ENCODE results near the gene TUSC2.

TUSC2 gene

GRCh38 chr3:50338965-50339364 lies 10.9 kb upstream of the TUSC2 start:
- H3K36me3 ChIP-seq (ENCODE audit: low read length), result no peaks in the 10 kb centered on the region
- no peaks in the 10 kb centered on the region; the same call in 1 of the 2 replicates for H4K20me1 ChIP-seq (ENCODE audit: low read depth, low read length)
- no peak for TF ChIP-seq CTCF (IDR thresholded peaks at IDR 0.05; ENCODE audit: insufficient read depth, low read length, poor library complexity, severe bottlenecking)
- no peak for TF ChIP-seq EZH2phosphoT487 (conservative IDR thresholded peaks at IDR 0.05; ENCODE audit: low read length)
- H3F3A ChIP-seq (ENCODE audit: insufficient read depth), result peaks cover 12% of the 10 kb centered on the region; the same call in 1 of the 2 replicates
- H3K4me3 ChIP-seq (ENCODE audit: insufficient read depth, low read length, poor library complexity, severe bottlenecking), result no peak overlapping the region
- H3K9me2 ChIP-seq (replicated peaks; ENCODE audit: insufficient read depth, low read length), result no peaks in the 10 kb centered on the region
- H2AFZ ChIP-seq (ENCODE audit: low read depth, low read length, severe bottlenecking), result no peak overlapping the region
- no peaks in the 10 kb centered on the region for H3K27me3 ChIP-seq (ENCODE audit: low read length)
- no peaks in the 10 kb centered on the region for H3K9me3 ChIP-seq (ENCODE audit: insufficient read depth, low read length)
- peak overlapping the region; percentile 81 for H3K4me2 ChIP-seq (ENCODE audit: low read depth, low read length, poor library complexity, severe bottlenecking)
- peaks cover 32% of the 10 kb centered on the region for H3K79me2 ChIP-seq (ENCODE audit: insufficient read depth, low read length)
- no peak overlapping the region for H3K27ac ChIP-seq (ENCODE audit: low read depth, low read length)
- peak overlapping the region; percentile 88; the same call in 1 of the 2 replicates for H3K9ac ChIP-seq (ENCODE audit: low read length)

GRCh38 chr3:50337175-50337861 lies 9.3 kb upstream of the TUSC2 start:
- Histone ChIP-seq H3K36me3 (ENCODE audit: low read length) (no peaks in the 10 kb centered on the region), H3K9me3 (ENCODE audit: insufficient read depth, low read length) (no peaks in the 10 kb centered on the region), H3K4me3 (ENCODE audit: insufficient read depth, low read length, poor library complexity, severe bottlenecking) (peak overlapping the region; percentile 88), H4K20me1 (ENCODE audit: low read depth, low read length) (no peaks in the 10 kb centered on the region; the same call in 1 of the 2 replicates), H3K9ac (ENCODE audit: low read length) (peak overlapping the region; percentile 88), H3K27ac (ENCODE audit: low read depth, low read length) (peak overlapping the region; percentile 77), H3K79me2 (ENCODE audit: insufficient read depth, low read length) (peaks cover 42% of the 10 kb centered on the region), H3K27me3 (ENCODE audit: low read length) (no peaks in the 10 kb centered on the region), H3F3A (ENCODE audit: insufficient read depth) (peaks cover 12% of the 10 kb centered on the region; the same call in 1 of the 2 replicates), H3K9me2 (replicated peaks; ENCODE audit: insufficient read depth, low read length) (no peaks in the 10 kb centered on the region), H2AFZ (ENCODE audit: low read depth, low read length, severe bottlenecking) (peak overlapping the region; percentile 72), H3K4me2 (ENCODE audit: low read depth, low read length, poor library complexity, severe bottlenecking) (peak overlapping the region; percentile 81)
- no peak for TF ChIP-seq CTCF (IDR thresholded peaks at IDR 0.05; ENCODE audit: insufficient read depth, low read length, poor library complexity, severe bottlenecking)
- no peak for TF ChIP-seq EZH2phosphoT487 (conservative IDR thresholded peaks at IDR 0.05; ENCODE audit: low read length)

GRCh38 chr3:50336452-50337174 lies 8.6 kb upstream of the TUSC2 start:
- H3K4me2 ChIP-seq (ENCODE audit: low read depth, low read length, poor library complexity, severe bottlenecking), result peak overlapping the region; percentile 81
- H3K79me2 ChIP-seq (ENCODE audit: insufficient read depth, low read length), result peaks cover 42% of the 10 kb centered on the region
- no peaks in the 10 kb centered on the region; the same call in 1 of the 2 replicates for H4K20me1 ChIP-seq (ENCODE audit: low read depth, low read length)
- TF ChIP-seq EZH2phosphoT487 (conservative IDR thresholded peaks at IDR 0.05; ENCODE audit: low read length), result no peak
- TF ChIP-seq CTCF (IDR thresholded peaks at IDR 0.05; ENCODE audit: insufficient read depth, low read length, poor library complexity, severe bottlenecking), result no peak
- H3F3A ChIP-seq (ENCODE audit: insufficient read depth), result peaks cover 12% of the 10 kb centered on the region; the same call in 1 of the 2 replicates
- H3K27ac ChIP-seq (ENCODE audit: low read depth, low read length), result peak overlapping the region; percentile 77
- H3K9me2 ChIP-seq (replicated peaks; ENCODE audit: insufficient read depth, low read length), result no peaks in the 10 kb centered on the region
- H3K9me3 ChIP-seq (ENCODE audit: insufficient read depth, low read length), result no peaks in the 10 kb centered on the region
- peak overlapping the region; percentile 88 for H3K9ac ChIP-seq (ENCODE audit: low read length)
- peak overlapping the region; percentile 88 for H3K4me3 ChIP-seq (ENCODE audit: insufficient read depth, low read length, poor library complexity, severe bottlenecking)
- H3K36me3 ChIP-seq (ENCODE audit: low read length), result no peaks in the 10 kb centered on the region
- peak overlapping the region; percentile 8 for H2AFZ ChIP-seq (ENCODE audit: low read depth, low read length, severe bottlenecking)
- H3K27me3 ChIP-seq (ENCODE audit: low read length), result no peaks in the 10 kb centered on the region

All from SU-DHL-6 (cell line).